ENCODE results near the gene SLIT1.

The SLIT1 gene

GRCh38 chr10:97063271-97063982, 122.3 kb downstream of the SLIT1 start:
- no peak for DNase-seq (ENCODE audit: low read depth)

GRCh38 chr10:97062456-97062855, 123.3 kb downstream of the SLIT1 start:
- no peak for DNase-seq (ENCODE audit: low read depth)

- no peak for DNase-seq (ENCODE audit: low read depth)
Observed at GRCh38 chr10:97062046-97062445, 123.7 kb downstream of the SLIT1 start.

GRCh38 chr10:97061423-97061822, 124.3 kb downstream of the SLIT1 start:
- no peak for DNase-seq (ENCODE audit: low read depth)

- DNase-seq (ENCODE audit: low read depth) = no peak
Observed at GRCh38 chr10:97060441-97061084, 125.2 kb downstream of the SLIT1 start.

- no peak for DNase-seq (ENCODE audit: low read depth)
Observed at GRCh38 chr10:97059872-97060205, 125.9 kb downstream of the SLIT1 start.

- DNase-seq (ENCODE audit: low read depth) = no peak
Observed at GRCh38 chr10:97059006-97059871, 126.5 kb downstream of the SLIT1 start.

GRCh38 chr10:97058521-97058920, 127.2 kb downstream of the SLIT1 start:
- no peak for DNase-seq (ENCODE audit: low read depth)

GRCh38 chr10:97057491-97058235, 128.1 kb downstream of the SLIT1 start:
- no peak for DNase-seq (ENCODE audit: low read depth)

- DNase-seq (ENCODE audit: low read depth) = no peak
Observed at GRCh38 chr10:97056003-97056630, 129.6 kb downstream of the SLIT1 start.

GRCh38 chr10:97053276-97053675, 132.5 kb downstream of the SLIT1 start:
- DNase-seq (ENCODE audit: low read depth) = no peak

GRCh38 chr10:97050956-97051496, 134.7 kb downstream of the SLIT1 start:
- DNase-seq (ENCODE audit: low read depth) = no peak

GRCh38 chr10:97050205-97050745, 135.5 kb downstream of the SLIT1 start:
- no peak for DNase-seq (ENCODE audit: low read depth)

GRCh38 chr10:97049670-97050069, 136.1 kb downstream of the SLIT1 start:
- no peak for DNase-seq (ENCODE audit: low read depth)

- no peak for DNase-seq (ENCODE audit: low read depth)
Observed at GRCh38 chr10:97048649-97049427, 136.9 kb downstream of the SLIT1 start.

- DNase-seq (ENCODE audit: low read depth) = no peak
Observed at GRCh38 chr10:97047788-97048187, 138.0 kb downstream of the SLIT1 start.

GRCh38 chr10:97047083-97047736, 138.5 kb downstream of the SLIT1 start:
- DNase-seq (ENCODE audit: low read depth) = no peak

- DNase-seq (ENCODE audit: low read depth) = no peak
Observed at GRCh38 chr10:97046456-97047082, 139.2 kb downstream of the SLIT1 start.

- DNase-seq (ENCODE audit: low read depth) = no peak
Observed at GRCh38 chr10:97043563-97043855, 142.2 kb downstream of the SLIT1 start.
